Muscle layer of colon (tissue), 2 donors: ENCODE data around the gene CELF4.

Experiments
- H3K27ac ChIP-seq: one replicate; pipeline ENCODE4 v1.7.0; 2013; ENCODE audit warnings: low read depth, mild to moderate bottlenecking, low read length, moderate library complexity
- H3K27me3 ChIP-seq, 2 donors: one replicate each; pipeline ENCODE4 v1.7.0; 2013; ENCODE audit warnings: low read length in 2 of 2, mild to moderate bottlenecking in 2 of 2; ENCODE audit not compliant: insufficient read depth in 2 of 2, control insufficient read depth in 1 of 2
- H3K36me3 ChIP-seq: one replicate; pipeline ENCODE4 v1.7.0; 2013; ENCODE audit warnings: mild to moderate bottlenecking, low read length; ENCODE audit not compliant: insufficient read depth
- H3K4me1 ChIP-seq: one replicate; pipeline ENCODE4 v1.7.0; 2013; ENCODE audit warnings: mild to moderate bottlenecking, low read length; ENCODE audit not compliant: insufficient read depth
- H3K4me3 ChIP-seq, 2 donors: one replicate each; pipeline ENCODE4 v1.7.0; 2013; ENCODE audit warnings: low read length in 2 of 2, low read depth in 1 of 2, mild to moderate bottlenecking in 1 of 2, moderate library complexity in 1 of 2
- H3K9ac ChIP-seq: one replicate; pipeline ENCODE4 v1.7.0; 2013; ENCODE audit warnings: low read length
- H3K9me3 ChIP-seq: one replicate; pipeline ENCODE4 v1.7.0; 2013; ENCODE audit warnings: mild to moderate bottlenecking, low read length
- donor health status: abdominal sarcoma.
- donor health status: Adenocarcinoma of cecum.

CELF4 gene

DNA sequence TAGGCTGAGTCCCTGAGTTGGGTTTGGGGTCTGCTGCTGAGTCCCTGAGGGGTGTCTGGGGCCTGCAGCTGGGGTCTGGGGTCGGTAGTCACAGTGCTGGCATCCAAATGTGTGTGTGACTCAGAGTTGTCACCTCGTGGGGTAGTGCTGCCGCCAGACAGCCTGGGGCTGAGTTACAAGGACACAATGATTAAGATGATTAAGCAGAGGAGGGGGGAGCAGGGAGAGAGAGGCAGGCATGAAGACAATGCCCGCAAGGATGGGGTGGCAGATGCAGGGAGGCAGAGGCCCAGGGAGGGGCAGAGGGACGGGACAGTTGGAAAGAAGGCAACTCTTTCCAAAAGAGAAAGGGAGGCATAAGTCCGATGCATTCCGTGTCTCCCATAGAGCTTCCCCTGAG, 120.2 kb downstream of the CELF4 start:
- Histone ChIP-seq H3K27ac (no peak overlapping the region), H3K36me3 (no peaks in the 10 kb centered on the region), H3K27me3 (no peaks in the 10 kb centered on the region), H3K4me1 (peaks cover under 1% of the 10 kb centered on the region), H3K9me3 (no peaks in the 10 kb centered on the region), H3K9ac (no peak overlapping the region), H3K4me3 (no peak overlapping the region)

DNA sequence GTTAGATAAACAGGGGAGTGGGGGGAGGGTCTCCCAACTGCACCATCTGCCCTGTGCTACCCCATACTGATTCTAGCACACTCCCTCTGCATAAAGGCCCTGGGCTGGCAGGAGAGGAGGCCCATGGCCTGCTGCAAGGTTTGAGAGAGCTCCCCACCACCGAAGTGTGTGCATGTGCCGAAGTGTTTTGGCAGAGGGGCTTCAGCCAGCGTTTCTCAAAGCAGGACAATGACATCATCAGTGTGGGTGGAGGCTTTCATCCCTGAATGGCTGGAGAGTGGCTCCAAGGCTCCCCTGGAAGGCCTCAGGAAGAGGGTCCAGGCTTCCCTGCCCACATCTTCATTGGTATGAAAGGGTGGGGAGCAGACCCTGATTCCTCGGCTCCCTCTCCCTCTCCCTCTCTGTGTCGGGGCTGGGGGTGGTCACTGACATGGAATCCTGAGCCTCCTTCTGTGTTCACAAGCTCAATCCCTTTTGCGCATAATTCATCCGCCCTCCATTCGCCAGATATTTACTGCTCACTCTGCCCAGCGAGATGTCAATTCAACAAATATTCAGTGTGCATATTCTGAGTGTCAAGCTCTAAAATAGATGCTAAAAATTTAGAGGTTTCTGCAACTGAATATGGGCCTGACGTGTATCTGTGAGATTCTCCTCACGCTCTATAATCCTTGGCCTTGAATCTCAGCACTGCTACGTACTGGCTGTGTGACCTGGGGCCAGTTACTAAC, 122.1 kb downstream of the CELF4 start:
- H3K27ac ChIP-seq, result no peak overlapping the region
- no peaks in the 10 kb centered on the region for H3K36me3 ChIP-seq
- H3K9ac ChIP-seq, result no peak overlapping the region
- H3K4me1 ChIP-seq, result no peaks in the 10 kb centered on the region
- no peaks in the 10 kb centered on the region for H3K9me3 ChIP-seq
- H3K27me3 ChIP-seq, result no peaks in the 10 kb centered on the region
- no peak overlapping the region for H3K4me3 ChIP-seq

DNA sequence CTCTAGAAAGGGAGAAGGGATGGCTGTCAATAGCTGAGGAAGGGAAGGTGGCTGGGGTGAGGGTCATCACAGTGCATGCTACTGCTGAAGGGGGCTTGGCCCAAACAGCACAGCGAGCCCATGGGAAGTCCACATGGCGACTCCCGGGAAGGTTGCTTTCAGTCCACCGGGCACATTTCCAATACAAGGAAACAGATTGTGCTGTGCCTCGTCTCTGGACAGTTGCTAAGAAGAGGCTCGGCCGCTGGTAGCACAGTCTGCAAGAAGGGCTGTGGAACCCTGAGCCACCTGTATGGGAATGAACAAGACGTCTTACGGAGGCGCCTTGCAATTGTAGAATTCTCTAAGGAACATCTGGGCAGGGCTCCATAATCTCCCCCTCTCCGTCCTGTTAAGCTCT, 123.1 kb downstream of the CELF4 start:
- Histone ChIP-seq H3K4me3 (no peak overlapping the region), H3K4me1 (no peaks in the 10 kb centered on the region), H3K27me3 (no peaks in the 10 kb centered on the region), H3K27ac (no peak overlapping the region), H3K36me3 (no peaks in the 10 kb centered on the region), H3K9me3 (no peaks in the 10 kb centered on the region), H3K9ac (no peak overlapping the region)

DNA sequence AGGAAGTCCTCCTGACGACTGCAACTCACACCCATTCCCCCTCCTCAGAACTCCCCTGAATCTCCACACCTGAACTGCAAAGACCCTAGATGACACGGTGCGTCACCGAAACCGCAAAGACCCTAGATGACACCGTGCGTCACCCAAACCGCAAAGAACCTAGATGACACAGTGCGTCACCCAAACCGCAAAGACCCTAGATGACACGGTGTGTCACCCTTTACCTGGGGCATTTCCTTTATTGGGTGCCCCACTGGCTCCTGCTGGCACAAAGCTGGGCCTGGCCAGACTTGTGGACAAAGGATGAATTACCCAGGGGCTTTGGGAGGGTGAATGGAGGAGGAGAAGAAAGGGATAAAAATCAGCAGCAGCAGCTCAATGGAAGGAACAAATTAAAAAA, 123.8 kb downstream of the CELF4 start:
- H3K27ac ChIP-seq, result no peak overlapping the region
- no peak overlapping the region for H3K9ac ChIP-seq
- H3K4me1 ChIP-seq, result no peaks in the 10 kb centered on the region
- H3K9me3 ChIP-seq, result no peaks in the 10 kb centered on the region
- H3K27me3 ChIP-seq, result no peaks in the 10 kb centered on the region
- no peak overlapping the region for H3K4me3 ChIP-seq
- H3K36me3 ChIP-seq, result no peaks in the 10 kb centered on the region

DNA sequence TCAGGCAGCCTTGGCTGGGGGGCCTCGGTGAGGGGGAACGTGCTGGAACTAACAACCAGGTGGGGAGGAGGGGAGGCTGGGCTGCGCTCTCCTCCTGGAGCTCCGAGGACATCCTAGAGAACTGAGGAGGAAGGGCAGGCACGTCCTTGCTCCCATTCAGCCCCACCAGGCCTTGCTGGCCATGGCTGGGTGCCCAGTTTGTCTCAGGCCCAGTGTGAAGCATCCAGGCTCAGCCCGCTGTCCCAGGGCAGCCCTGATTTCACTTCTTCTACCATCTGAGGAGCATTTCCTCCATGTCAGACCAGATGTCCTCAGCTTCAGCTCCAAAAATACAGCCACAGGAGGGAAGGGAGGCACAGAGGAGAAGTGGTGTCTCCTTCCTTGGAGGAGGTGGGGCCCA, 125.4 kb downstream of the CELF4 start:
- Histone ChIP-seq H3K9ac (no peak overlapping the region), H3K4me1 (no peaks in the 10 kb centered on the region), H3K27me3 (no peaks in the 10 kb centered on the region), H3K9me3 (no peaks in the 10 kb centered on the region), H3K36me3 (no peaks in the 10 kb centered on the region), H3K27ac (no peak overlapping the region), H3K4me3 (no peak overlapping the region)

DNA sequence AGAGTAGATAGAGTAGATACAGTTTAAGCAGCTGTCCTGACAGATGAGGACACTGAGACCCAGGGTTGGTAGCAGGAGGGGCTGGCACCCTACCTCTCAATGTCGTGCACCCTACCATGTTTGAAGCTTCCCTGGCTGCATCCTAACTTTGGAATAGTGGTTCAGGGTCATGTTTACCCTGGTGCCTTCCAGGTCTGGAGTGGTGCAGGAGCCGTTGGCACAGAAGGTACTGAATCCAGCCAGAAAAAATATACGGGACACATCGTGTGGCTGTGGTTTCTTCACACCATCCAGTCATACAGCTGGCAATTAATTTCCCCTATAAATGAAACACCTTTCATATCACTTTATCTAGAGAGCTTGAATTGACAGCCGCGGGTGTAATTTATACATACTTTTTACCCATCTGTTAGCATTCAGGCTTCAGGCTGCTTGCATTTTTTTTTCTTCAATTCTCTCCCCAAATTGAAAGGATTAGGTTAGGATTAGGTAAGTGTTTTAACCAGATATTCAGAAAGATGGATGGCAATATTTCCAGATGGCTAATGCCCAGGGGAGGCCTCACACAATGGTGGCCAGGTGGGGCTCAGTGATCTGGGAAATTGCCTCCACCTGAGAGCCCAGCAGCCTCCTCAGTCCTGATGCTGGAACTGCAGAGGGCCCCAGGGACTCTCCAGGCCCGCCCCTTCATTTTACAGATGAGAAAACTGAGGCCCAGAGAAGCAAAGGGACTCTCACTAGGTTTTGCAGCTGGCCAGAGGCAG, 127.0 kb downstream of the CELF4 start:
- H3K9me3 ChIP-seq, result no peaks in the 10 kb centered on the region
- H3K9ac ChIP-seq, result no peak overlapping the region

DNA sequence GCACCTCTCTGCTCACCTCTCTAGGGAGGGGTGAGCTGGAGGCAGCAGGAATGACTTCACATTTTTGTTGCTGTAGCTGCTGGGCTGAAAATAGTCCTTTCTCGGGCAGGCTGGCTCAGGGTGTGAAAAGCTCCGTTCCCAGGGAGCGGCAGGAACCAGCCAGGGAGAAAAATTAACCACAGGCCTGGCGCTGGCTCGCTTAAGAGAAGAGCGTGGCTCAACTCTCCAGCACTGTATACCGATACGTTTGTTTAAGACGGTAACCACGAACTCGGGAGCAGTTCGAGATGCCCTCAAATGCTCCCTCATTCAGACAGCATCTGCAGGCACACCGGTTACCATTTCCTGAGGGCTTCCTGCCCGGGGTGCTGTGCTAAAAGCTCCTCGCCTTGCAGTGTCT, 129.6 kb downstream of the CELF4 start:
- Histone ChIP-seq H3K36me3 (no peaks in the 10 kb centered on the region), H3K27me3 (no peaks in the 10 kb centered on the region), H3K9me3 (no peaks in the 10 kb centered on the region), H3K9ac (no peak overlapping the region), H3K4me1 (no peaks in the 10 kb centered on the region), H3K4me3 (no peak overlapping the region), H3K27ac (no peak overlapping the region)

More for the DNA sequence above, 127.0 kb downstream of the CELF4 start:
- Histone ChIP-seq H3K4me1 (no peaks in the 10 kb centered on the region), H3K27ac (no peak overlapping the region), H3K27me3 (no peaks in the 10 kb centered on the region), H3K36me3 (no peaks in the 10 kb centered on the region), H3K4me3 (no peak overlapping the region)

DNA sequence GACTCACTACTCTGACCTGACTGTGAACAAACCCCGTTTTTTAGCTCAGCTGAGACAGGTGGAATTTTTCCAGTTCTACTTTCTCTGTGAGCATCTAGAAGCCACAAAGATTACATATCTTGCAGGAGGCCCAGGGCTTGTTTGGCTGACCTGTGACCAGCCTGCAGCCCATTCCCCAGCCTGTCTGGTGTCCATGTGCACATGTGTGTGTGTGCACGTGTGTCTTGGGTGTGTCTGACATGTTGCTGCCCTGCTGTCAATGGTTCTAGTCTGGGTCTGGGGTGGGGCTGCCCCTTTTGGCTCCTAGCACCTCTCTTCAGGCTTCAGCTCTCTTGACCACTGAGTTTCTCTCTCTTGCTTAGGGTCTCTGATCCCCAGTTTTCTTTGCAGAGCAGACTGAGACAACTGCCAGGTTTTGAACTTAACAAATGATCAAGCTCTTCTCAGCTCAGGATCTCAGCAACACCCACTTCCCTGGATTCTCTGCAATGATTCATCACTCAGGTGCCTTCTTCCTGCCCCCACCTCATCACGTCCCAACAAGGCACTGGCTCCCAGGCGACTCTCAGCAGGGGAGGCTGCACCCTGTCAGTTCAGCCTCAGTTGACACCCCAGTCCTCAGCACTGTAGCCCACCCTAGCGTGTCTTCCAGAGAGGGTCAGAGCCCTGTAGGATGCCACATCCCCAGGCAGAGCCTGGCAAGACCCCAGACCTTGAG, 130.3 kb downstream of the CELF4 start:
- no peaks in the 10 kb centered on the region for H3K27me3 ChIP-seq
- H3K4me1 ChIP-seq, result no peaks in the 10 kb centered on the region
- no peak overlapping the region for H3K9ac ChIP-seq
- H3K4me3 ChIP-seq, result no peak overlapping the region
- H3K27ac ChIP-seq, result no peak overlapping the region
- H3K9me3 ChIP-seq, result no peaks in the 10 kb centered on the region
- H3K36me3 ChIP-seq, result no peaks in the 10 kb centered on the region

DNA sequence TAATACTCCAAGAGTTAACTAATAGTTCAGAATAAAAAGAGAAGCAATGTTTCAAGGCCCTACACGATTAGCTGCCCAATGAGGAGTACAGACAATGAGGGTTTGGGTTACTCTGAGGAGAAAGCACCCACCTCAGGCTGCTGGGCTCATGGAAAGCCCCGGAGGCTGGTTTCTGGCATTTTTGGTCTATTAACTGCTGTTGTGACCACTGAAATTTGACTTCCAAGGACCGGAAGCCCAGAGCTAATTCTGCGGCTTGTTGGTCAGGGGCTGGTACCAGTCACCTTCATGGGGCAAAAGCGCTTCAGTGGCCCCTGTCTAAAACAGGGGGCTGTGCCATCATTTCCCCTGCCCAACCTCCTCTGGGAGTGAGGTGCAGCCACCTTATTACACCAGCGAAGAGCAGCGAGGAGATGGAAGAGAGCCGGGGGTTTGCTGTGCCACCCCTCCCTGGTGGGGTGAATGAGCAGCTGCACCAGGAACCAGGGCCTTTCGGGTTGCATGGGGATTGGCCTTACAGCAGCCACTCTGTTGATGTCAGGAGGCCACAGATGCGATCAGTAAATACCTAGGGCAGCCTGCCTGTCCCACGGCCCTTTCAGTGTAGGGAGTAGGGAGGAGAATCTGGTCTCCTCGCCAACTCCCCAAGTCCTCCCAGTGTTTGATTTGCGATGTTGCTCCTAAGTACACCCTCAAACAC, 131.3 kb downstream of the CELF4 start:
- Histone ChIP-seq H3K27ac (no peak overlapping the region), H3K4me3 (no peak overlapping the region), H3K9me3 (no peaks in the 10 kb centered on the region), H3K4me1 (no peaks in the 10 kb centered on the region), H3K9ac (no peak overlapping the region), H3K27me3 (no peaks in the 10 kb centered on the region), H3K36me3 (no peaks in the 10 kb centered on the region)

DNA sequence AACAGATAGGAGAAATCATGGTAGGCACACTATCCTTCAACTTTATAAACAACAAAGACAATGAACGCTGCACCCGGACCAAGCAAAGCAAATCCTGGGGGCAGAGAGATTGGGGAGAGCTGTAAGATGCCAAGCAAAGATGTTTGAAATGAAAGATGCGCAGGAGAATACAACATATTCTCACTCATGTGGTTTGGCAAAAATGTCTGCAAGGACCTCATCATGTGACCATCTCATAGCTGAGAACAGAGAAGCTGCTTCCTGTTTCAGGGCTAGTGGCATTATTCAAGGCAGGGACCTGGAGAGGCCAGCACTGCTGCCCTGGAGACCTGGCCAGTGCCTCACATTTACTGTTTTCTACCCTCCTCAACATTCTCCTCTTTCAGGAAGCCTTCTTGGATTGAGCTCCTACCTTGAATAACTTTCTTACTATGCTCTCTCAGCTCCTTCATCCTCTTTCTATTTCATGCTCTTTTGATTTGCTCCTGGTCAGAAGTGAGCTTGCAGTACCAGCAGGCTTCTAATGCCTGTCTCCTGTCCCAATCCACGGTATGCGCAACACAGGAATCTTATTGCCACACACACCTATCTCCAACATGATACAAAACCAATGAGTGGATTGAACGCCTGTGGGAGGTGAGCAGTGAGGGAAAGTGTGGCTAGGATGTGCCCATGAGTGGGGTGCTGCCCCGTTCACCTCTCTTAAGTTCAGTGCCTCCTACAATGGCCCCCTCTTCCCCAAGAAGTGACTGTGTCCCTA, 133.0 kb downstream of the CELF4 start:
- H3K27me3 ChIP-seq, result no peaks in the 10 kb centered on the region
- H3K27ac ChIP-seq, result no peak overlapping the region
- H3K4me1 ChIP-seq, result no peaks in the 10 kb centered on the region
- no peak overlapping the region for H3K9ac ChIP-seq
- no peaks in the 10 kb centered on the region for H3K36me3 ChIP-seq
- no peak overlapping the region for H3K4me3 ChIP-seq
- H3K9me3 ChIP-seq, result no peaks in the 10 kb centered on the region
